ELF-1 (cell line): ENCODE measurements around the gene SECTM1.
A peak's percentile ranks its signal among the peaks of the same experiment; 100 is the strongest.

ENCODE experiments used
- DNase-seq: peaks from one replicate; pipeline ENCODE4 v3.0.0-alpha.2; 2016; ENCODE audit warnings: low read depth, low spot score

The SECTM1 gene

DNA sequence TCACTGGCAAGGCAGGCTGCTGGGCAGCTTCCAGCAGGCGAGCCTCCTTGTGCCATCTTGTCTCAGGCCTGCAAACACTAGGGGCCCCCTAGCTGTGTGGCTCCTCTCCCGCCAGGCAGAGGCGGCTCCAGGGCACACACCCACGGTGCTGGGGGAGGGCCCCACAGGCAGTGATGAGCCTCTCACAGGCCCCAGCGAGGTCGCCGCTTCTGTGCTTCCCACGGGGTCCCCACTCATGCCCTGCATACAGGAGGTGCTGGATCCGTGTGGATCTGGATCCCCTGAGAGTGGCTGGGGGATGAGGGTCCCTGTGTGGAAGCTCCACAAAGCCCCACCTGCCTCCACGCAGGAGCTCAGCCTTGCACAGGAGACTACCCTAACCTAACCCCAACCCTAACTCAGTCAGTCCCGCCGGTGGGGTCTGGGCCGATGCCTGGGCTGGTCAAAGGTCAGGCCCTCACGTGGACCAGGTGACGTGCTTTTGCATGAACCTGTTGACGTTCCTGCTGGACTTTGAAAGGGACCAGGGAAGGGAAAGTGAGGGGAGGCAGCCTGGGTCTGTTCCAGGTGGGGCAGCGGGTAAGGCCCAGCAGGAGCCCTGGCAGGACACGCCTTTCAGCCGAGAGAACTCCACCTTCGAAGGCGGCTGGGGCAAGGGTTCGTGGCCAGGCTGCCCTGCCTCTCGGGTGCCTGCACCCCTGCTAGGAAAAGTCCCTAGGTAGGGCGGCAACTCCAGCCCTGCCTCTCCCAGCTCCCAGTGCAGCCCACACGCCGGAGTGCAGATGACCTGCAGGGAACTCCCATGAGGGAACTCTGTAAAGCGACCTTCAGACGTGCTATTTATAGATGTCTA, 5.2 kb downstream of the SECTM1 start:
- DNase-seq: no peak

DNA sequence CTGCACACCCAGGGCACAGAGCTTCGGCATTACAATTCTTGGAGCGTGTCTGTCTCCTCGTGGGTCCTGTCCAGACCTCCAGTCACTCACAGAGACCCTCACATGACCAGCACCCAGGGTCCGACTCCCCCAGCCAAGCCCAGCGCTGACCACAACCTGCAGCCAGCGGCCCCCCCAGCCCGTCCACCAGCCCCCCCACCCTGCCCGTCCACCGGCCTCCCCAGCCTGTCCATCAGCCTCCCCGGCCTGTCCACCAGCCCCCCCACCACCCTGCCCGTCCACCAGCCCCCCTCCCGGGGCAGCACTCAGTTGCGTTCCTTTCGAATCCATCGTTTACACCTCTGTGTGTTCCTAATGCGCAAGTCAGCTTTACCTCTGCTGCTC, 5.8 kb downstream of the SECTM1 start:
- DNase-seq: no peak

DNA sequence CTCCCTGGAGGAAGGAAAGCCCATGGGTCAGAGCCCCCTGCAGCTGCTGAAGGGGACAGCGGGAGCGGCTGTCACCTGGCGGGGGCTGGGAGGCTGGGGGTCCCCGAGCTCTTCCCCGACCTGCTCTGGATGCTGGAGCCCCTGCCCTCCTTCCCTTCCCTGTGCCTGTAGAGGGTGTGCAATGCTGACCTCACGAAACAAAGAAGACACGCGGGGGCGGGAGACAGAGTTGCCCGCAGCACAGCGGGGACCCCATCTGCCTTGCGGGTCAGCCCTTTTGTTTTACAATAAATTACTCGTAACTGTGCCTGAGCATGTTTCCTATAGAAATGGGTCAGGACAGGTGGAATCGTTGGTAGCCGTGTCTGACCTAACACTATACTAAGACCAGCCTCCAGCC, 6.3 kb downstream of the SECTM1 start:
- no peak for DNase-seq

DNA sequence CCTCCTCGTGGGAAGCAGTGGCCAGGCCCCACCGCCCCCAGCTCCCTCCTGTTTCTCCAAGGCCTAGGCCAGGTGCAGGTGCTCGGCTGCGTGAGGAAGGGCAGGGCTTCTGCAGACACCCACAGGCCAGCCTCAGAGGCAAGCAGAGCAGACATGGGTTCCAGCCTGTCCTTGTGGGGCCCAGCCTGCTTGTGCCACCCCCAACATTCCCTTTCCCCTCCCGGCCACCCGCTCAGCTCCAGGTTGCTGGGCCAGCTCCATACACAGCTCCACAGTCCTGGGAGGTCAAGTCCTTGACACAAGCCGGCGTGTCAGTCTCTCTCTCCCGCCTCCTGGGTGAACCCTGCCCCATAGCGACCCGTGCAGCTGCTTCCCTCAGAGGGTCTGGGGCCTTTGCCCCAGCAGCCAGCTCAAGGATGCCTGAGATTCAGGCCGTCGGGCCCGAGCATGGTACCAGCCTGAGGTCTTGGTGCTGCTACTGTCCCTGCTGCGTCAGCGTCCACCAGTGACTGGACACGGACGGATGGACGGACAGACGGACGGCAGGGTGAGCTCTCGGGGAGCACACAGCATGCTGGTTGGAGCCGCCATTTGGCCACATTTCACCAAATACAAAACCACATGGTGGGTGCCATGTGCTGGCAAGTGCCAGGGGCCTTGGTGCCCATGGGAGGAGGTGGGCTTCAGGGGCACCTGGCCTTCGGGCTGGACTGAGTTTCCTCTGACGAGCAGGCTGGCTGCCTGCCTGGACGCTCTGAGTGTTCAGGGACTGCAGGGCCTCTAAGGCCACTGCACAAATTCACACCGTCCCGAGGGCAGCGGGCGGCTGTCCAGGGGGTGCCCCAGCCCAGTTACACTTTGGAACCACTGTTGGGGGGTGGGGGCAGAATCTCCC, 8.0 kb downstream of the SECTM1 start:
- DNase-seq: no peak

DNA sequence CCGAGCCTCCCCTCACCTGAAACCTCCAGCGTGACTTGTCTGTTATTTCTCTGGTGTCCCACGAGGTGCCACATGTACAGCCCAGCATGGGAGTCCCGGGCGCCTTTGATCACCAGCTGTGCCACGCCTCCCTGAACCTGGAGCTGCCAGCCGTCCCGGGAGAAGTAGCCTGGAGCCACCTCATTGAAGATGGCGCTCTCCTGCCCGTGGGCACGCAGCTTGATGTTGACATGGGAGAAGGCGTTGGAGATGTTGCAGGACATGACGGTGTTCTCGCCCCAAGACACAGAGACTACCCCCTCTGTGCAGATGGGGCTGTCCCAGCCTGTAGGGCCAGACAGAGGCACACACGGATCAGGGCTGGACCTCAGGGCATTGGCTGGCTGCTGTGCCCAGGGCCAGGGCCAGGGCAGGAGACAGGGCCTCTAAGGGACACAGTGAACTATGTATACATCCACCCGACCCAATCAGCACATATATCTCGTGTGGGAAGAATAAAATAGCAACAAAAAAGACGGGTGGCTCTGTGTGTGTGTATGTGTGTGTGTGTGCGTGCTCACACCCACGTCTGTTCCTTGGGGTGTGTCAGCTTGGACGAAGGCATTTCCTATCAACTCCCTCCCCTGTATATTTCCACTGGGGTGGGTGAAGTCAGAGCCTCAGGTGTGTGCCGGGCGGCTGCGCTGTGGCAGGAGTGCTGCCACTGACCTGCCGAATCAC, 8.8 kb downstream of the SECTM1 start:
- peak; percentile 52 for DNase-seq

DNA sequence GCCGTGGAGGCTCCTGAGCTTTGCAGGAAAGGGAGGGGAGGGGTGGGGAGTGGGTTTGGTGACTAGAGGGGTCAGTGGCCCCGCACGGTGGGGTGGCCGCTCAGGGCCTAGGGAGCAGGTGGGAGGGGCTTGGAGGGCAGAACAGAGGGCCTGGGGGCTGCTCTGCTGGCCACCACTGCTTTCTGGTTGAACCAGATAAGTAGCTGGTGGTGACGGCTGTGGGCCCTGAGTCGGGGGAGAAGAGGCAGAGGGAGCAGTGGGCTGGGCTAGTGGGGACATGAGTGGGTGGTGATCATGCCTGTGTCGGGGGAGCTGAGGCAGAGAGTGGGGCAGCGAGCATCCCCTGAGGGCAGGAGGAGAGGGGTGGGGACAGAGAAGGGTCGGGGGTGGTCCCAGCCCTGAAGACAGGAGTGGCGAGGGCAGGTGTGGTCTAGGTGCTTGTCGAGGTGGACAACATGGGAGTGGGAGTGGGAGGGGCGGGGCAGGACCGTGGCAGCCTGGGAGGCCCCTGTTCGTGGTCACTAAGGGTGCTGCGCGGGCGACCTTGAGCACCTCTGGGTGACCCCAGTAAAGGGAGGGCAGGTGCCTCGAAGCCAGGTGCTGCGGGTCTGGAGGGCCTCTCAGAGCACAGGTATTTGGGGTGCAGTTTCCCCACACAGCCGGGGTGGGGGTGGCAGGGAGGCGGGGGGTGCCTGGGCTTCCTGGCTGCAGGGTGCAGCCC, 9.9 kb downstream of the SECTM1 start:
- DNase-seq: no peak

DNA sequence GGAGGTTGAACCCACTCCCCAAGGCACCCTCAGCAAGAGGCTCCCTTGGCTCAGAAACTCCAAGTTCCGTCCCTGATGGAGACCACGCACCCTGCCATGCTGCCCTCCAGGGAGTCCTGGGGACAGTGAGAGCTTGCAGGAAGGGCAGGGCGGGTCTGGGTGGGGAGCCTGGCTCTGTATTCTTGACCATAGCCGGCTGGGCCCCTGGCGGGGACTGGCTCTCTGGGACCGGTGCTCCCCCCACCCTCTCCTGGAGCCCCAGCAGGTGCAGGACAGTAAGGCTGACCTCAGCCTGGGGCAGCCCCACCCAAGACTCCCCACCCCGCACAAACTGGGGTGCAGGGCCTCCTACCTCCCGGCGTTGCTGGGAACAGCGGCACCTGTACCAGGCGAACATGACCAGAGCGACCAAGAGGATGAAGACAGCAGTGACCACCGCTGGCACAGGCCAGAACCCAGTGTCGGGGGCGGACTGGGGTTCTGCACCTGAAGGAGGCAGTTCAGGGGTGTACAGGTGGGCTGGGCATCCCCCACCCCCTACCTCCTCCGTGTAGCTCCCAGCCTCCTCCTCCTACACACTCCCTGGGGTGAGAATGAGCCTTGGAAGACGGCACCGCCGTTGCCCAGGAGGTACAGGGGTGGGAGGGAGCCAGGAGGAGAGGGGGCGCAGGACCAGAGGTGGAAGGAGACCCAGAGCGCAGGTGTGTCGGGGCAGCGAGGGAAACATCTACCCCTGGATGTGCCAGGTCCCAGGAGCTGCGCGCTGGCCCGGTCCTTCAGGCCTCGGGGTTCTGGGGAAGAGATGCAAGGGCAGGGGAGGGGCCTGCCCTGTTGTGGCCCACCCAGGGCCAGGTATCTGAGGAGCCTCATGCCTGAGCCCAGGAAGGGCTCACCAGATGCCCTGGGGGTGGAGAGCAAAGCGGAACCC, 10.8 kb downstream of the SECTM1 start:
- no peak for DNase-seq

DNA sequence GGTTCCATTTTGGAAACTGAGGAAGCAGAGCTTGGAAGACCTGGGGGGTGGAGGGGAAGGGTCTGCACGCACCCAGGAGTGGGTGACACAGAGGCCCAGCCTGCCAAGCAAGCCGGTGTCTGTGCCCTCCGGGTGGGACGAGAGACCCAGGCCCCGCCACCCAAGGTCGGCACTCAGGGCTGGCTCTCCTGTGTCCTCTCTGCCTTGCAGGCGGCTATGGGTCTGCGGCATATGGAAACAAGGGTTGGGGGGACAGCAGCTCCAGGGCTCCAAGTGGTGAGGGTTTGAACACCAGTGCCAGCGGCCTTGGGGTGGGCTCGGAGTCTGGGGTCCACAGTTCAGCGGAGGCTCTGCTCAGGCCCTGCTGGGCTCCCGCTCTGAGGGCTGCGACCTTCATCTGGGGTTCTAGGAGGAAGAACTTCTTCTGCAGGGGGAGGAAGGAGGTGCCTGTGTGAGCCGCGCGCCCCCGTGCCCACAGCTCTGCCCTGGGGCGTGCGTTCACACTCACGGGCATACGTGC, 11.6 kb downstream of the SECTM1 start:
- DNase-seq: no peak

DNA sequence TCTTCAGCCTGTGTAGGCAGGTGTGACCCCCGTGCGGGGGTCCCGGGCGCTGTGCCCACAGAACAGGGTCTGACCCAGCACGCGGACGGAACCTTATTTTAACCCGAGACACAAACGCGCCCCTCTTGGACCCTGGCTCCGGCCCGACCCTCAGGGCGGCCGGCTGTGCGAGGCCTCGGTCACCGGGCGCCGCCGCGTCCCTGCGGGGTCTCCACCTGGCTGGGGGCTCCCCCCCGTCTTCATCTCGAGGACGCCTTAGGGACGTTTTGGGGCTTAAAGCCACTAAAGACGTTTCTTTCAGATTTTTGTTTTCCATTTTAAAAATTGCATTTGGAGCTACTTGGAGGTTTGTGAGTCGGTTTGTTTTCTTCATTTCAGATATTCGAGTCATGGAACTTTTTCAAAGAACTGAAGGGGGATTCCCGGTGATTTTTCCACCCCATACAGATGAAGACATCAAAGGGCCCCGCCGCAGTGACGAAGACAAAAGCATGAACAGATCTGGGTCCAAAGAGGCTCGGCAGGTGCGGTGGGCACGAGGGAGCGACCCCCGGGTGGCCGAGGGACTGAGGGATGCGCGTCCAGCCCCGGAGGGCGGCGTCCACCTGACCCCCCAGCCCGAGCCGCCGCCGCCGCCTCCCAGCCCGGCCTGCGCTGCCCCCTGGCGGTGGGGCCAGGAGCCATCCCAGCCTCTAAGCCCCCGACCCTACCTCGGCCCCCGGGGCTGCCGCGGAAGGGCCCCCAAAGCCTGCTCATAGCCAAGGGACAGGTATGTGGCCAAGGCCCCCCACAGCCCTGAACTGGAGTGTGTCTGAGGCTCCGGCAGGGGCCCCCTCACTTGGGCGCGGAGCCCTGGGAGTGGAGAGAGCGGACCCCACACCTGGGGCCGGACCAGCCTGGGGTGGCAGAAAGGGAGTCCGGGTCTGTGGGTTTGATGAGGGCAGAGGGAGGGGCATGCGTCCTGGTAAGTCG, 12.3 kb downstream of the SECTM1 start:
- DNase-seq: peak; percentile 65

DNA sequence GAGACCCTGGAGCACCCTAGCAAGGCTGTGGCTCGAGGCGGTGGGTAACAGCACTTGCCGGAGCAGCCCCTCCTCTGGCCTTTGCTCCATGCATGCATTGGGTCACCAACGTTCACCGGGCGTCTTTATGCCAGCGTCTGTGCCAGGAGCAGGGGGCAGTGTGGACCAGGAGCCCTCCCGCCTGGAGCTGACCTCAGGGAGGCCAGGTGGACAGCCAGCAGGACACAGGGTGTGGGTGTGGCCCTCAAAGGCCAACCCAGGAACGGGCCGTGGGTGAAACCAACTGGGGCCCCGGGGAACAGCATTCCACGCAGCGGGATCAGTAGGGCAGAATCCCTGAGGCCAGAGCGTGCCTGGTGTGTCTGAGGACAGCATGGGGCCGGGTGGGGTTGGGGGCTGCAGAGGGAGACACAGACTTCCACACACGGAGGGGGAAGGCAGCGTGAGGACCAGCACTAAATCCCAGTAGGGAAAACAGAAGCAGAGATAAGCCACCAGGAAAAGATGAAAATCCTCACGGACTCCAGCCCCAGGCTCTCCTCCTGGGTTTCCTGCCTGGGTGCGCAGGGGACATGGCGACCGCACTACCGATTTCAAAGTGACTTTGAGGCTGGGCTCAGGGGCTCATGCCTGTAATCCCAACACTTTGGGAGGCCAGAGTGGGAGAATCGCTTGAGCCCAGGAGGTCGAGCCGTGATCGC, 13.3 kb downstream of the SECTM1 start:
- DNase-seq: no peak

DNA sequence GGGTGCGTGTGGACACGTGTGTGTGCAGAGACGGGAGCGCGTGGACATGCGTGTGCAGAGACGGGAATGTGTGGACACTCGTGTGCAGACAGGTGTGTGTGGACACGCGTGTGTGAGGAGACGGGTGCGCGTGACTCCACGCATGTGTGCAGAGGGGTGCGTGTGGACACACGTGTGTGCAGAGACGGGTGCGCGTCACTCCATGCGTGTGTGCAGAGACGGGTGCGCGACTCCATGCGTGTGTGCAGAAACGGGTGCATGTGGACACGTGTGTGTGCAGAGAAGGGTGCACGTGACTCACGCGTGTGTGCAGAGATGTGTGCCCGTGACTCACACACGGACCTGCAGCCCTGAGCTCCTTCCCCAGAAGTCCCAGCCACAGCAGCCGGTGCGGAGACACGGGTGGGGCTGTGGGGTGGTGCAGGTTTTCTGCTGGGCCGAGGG, 13.9 kb downstream of the SECTM1 start:
- no peak for DNase-seq

DNA sequence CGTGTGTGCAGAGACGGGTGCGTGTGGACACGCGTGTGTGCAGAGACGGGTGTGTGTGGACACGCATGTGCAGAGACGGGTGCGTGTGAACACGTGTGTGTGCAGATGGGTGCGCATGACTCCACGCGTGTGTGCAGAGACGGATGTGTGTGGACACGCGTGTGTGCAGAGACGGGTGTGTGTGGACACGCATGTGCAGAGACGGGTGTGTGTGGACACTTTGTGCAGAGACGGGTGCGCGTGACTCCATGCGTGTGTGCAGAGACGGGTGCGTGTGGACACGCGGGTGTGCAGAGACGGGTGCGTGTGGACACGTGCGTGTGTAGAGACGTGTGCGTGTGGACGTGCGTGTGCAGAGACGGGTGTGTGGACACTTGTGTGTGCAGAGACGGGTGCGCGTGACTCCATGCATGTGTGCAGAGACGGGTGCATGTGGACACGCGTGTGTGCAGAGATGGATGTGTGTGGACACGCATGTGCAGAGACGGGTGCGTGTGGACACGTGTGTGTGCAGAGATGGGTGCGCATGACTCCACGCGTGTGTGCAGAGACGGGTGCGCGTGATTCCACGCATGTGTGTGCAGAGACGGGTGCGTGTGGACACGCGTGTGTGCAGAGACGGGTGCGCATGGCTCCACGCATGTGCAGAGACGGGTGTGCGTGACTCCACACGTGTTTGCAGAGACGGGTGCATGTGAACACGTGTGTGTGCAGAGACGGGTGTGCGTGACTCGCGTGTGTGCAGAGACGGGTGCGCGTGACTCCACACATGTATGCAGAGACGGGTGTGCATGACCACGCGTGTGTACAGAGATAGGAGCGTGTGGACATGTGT, 14.6 kb downstream of the SECTM1 start:
- no peak for DNase-seq

DNA sequence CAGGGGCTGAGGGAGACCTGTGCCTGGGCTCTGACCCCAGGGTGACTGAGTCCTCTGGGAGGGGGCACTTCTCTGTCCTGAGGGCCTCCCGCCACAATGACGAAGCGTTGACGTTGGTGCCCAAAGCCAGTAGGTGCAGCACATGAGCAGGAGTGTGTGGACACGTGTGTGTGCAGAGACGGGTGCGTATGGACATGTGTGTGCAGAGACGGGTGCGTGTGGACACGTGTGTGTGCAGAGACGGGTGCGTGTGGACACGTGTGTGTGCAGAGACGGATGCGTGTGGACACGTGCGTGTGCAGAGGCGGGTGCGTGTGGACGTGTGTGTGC, 15.4 kb downstream of the SECTM1 start:
- no peak for DNase-seq

DNA sequence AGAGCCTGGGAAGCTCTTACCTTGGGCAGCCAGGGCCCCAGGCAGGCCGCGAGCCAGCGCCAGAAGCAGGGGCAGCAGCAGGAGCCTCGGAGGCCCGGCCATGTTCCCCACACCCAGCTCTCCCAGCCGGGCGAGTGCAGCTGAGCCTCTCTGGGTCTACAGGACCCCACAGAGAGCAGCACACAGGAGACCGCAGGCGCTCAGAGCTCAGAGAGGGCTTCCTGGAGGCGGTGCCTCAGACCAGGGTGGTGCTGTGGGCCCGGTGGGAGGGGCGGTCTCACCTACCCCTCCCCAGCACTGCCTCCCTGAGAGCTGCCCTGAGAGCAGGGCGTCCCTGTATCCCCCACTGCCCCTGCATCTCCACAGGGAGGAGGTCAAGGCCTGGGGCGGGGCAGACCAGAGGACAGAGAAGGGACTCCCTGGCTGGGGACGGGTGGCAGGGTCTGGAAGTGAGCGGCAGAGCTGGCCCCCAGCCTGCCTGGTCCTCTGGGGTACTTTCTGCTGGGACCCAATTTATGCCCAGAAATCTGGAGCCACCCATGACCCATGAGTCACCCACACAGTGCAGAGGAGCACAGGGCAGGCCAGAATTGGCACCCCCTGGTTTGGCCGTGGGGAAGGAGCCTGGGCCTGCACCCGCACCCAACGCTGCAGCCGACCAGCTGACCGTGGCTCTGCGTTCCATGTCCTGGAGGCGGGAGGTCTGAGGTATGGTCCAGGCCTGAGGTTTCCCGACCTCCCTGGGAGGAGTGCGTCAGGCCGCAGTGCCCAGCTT, 16.0 kb downstream of the SECTM1 start, which contains the start of gene CD7:
Gene CD7, minus strand, starts transcription at position 215 of the 775 bp plus-strand sequence. Its CDS starts 113 bp downstream, at position 102.
- no peak for DNase-seq

DNA sequence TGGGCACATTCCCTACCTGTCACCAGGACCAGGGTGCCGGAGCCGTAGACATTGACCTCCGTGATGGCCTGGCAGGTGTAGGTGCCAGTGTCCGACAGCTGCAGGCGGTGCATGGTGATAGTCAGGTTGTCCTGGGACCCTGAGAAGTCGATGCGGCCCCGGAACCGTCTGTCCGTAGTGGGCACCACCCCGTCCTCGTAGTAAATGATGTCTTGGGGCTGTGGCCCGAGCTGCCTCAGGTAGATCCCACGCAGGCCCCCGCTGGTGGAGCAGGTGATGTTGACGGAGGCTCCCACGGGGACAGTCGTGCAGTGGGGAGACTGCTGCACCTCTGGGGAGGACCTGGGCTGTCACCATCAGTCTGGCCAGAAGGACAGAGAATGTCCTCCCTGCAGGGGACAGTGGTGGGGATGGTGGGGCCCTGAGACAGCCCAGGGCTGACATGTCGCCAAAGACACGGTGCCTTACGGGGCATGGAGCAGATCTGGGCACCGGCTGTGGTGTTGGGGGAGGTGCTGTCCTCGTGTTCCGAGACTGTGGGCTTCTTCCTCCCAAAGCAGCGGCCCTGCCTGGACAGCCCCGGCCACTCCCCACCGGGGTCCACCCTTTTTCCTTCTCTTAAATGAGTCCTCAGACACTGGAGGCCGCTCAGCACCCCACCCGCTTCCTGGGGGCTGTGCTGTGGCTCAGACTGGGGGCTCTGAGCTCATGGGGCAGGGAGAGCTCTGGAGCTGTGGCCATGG, 16.7 kb downstream of the SECTM1 start:
- DNase-seq: no peak
